WTC11 (cell line): ENCODE measurements around the gene SAMHD1. TPM values are rescaled to one million over a fixed set of nuclear protein-coding genes. Genes with fewer than 3 reads are reported as not detected.
A peak's percentile ranks its signal among the peaks of the same experiment; 100 is the strongest.

ENCODE experiments used
- ATAC-seq: fragments of 200-7000 bp; cut with Tn5 transposase; 2 replicates; pipeline ENCODE4 v1.10.0; 2021; ENCODE audit warnings: mild to moderate bottlenecking, moderate library complexity
- CTCF ChIA-PET: fragments of 300-600 bp; sonication (Branson Sonifier 250); formaldehyde crosslinking; loops from one replicate; lab custom pipeline; 2021; ENCODE audit warnings: antibody characterized with exemption; lab: Charles Lee
- POLR2A ChIA-PET: fragments of 350-600 bp; sonication (Branson Sonifier 250); formaldehyde crosslinking; loops from one replicate; lab custom pipeline; 2021; ENCODE audit warnings: antibody characterized with exemption; lab: Charles Lee
- DNase-seq: peaks from one replicate; pipeline ENCODE4 v3.0.0; 2021; ENCODE audit warnings: low spot score
- H3K27ac Mint-ChIP-seq: 2 replicates; pipeline ENCODE4 v1.8.0; 2021; ENCODE audit warnings: mixed read lengths
- H3K27me3 Mint-ChIP-seq: 2 replicates; pipeline ENCODE4 v1.8.0; 2021; ENCODE audit warnings: low read depth, mild to moderate bottlenecking, moderate library complexity, mixed read lengths
- H3K36me3 Mint-ChIP-seq: 2 replicates; pipeline ENCODE4 v1.8.0; 2021; ENCODE audit warnings: mixed read lengths
- H3K4me1 Mint-ChIP-seq: 2 replicates; pipeline ENCODE4 v1.8.0; 2022; ENCODE audit warnings: mixed read lengths
- H3K4me3 Mint-ChIP-seq: 2 replicates; pipeline ENCODE4 v1.8.0; 2021; ENCODE audit warnings: mild to moderate bottlenecking, moderate library complexity, mixed read lengths
- H3K9me3 Mint-ChIP-seq: 2 replicates; pipeline ENCODE4 v1.8.0; 2021; ENCODE audit warnings: mixed read lengths
- ATF3 ChIP-seq: sonication (generic); formaldehyde crosslinking; conservative IDR thresholded peaks from 2 replicates; pipeline ENCODE4 v1.8.1; 2022; ENCODE audit warnings: mild to moderate bottlenecking, missing genetic modification reagents
- ATF6 ChIP-seq: sonication (generic); formaldehyde crosslinking; IDR thresholded peaks from 2 replicates; pipeline ENCODE4 v1.8.1; 2023; ENCODE audit warnings: mild to moderate bottlenecking, missing genetic modification reagents
- FOXK1 ChIP-seq: sonication (generic); formaldehyde crosslinking; IDR thresholded peaks from 2 replicates; pipeline ENCODE4 v1.8.0; 2022; ENCODE audit warnings: mild to moderate bottlenecking, moderate library complexity, missing genetic modification reagents
- FOXP4 ChIP-seq: sonication (generic); formaldehyde crosslinking; IDR thresholded peaks from 2 replicates; pipeline ENCODE4 v1.8.0; 2022; ENCODE audit warnings: mild to moderate bottlenecking, missing genetic modification reagents
- GABPB1 ChIP-seq: sonication (generic); formaldehyde crosslinking; IDR thresholded peaks from 2 replicates; pipeline ENCODE4 v1.8.1; 2023; ENCODE audit warnings: mild to moderate bottlenecking, missing genetic modification reagents
- HMGXB4 ChIP-seq: sonication (generic); formaldehyde crosslinking; IDR thresholded peaks from 2 replicates; pipeline ENCODE4 v1.8.1; 2023; ENCODE audit warnings: mild to moderate bottlenecking, moderate library complexity, missing genetic modification reagents
- MAX ChIP-seq: sonication (generic); formaldehyde crosslinking; IDR thresholded peaks from 2 replicates; pipeline ENCODE4 v1.8.0; 2022; ENCODE audit warnings: mild to moderate bottlenecking, missing genetic modification reagents
- PREB ChIP-seq: sonication (generic); formaldehyde crosslinking; IDR thresholded peaks from 2 replicates; pipeline ENCODE4 v1.8.1; 2022; ENCODE audit warnings: mild to moderate bottlenecking, missing genetic modification reagents, moderate library complexity, borderline replicate concordance
- SMAD3 ChIP-seq: sonication (generic); formaldehyde crosslinking; IDR thresholded peaks from 2 replicates; pipeline ENCODE4 v1.8.0; 2022; ENCODE audit warnings: missing genetic modification reagents, mild to moderate bottlenecking, borderline replicate concordance
- STAT6 ChIP-seq: sonication (generic); formaldehyde crosslinking; conservative IDR thresholded peaks from 2 replicates; pipeline ENCODE4 v1.8.1; 2023; ENCODE audit warnings: mild to moderate bottlenecking, low read depth, missing genetic modification reagents, moderate library complexity
- ZBTB43 ChIP-seq: sonication (generic); formaldehyde crosslinking; IDR thresholded peaks from 2 replicates; pipeline ENCODE4 v1.8.1; 2023; ENCODE audit warnings: mild to moderate bottlenecking, missing genetic modification reagents
- ZNF396 ChIP-seq: fragments of 250-450 bp; sonication (Bioruptor Pico); IDR thresholded peaks from 2 replicates; pipeline ENCODE4 v1.8.0; 2021; ENCODE audit warnings: mild to moderate bottlenecking, moderate library complexity, borderline replicate concordance
- ZNF423 ChIP-seq: fragments of 250-450 bp; sonication (Bioruptor Pico); IDR thresholded peaks from 2 replicates; pipeline ENCODE4 v2.1.2; 2022; ENCODE audit warnings: mild to moderate bottlenecking, moderate library complexity
- ZNF532 ChIP-seq: fragments of 250-450 bp; sonication (Bioruptor Pico); IDR thresholded peaks from 2 replicates; pipeline ENCODE4 v1.9.0; 2021; ENCODE audit warnings: mild to moderate bottlenecking, borderline replicate concordance
- total RNA-seq: library from RNA; stranded (reverse); gene quantifications from 3 replicates; pipeline ENCODE4 v1.2.3, GENCODE V29; 2021

The SAMHD1 gene
- total RNA-seq, 1 experiment from 2014 or later: 31.0 TPM

- Mint-ChIP-seq H3K4me1 (peaks cover 8% of the 10 kb centered on the region), H3K27me3 (no peaks in the 10 kb centered on the region), H3K27ac (no peak overlapping the region), H3K9me3 (peaks cover 9% of the 10 kb centered on the region), H3K4me3 (no peak overlapping the region), H3K36me3 (no peaks in the 10 kb centered on the region; the same call in 1 of the 2 replicates)
- TF ChIP-seq ATF3 (CRISPR knock-in tag): no peak
- TF ChIP-seq FOXK1: no peak
- TF ChIP-seq ZNF396 (CRISPR knock-in tag): no peak
- no peak for TF ChIP-seq ATF6 (CRISPR knock-in tag)
- no peak for TF ChIP-seq SMAD3 (CRISPR knock-in tag)
- TF ChIP-seq MAX: no peak
- CTCF ChIA-PET: no interaction called here
- POLR2A ChIA-PET: no interaction called here
- DNase-seq (no peak), ATAC-seq (peak; percentile 52)
Observed at GRCh38 chr20:36969478-36970186, 18.1 kb upstream of the SAMHD1 start.

- DNase-seq (no peak), ATAC-seq (no peak)
- H3K36me3 Mint-ChIP-seq: no peaks in the 10 kb centered on the region; the same call in 1 of the 2 replicates
- H3K4me1 Mint-ChIP-seq: peaks cover 8% of the 10 kb centered on the region
- CTCF ChIA-PET: no interaction called here
- no peaks in the 10 kb centered on the region for H3K27me3 Mint-ChIP-seq
- POLR2A ChIA-PET: no interaction called here
- H3K4me3 Mint-ChIP-seq: no peak overlapping the region
- H3K9me3 Mint-ChIP-seq: peaks cover 9% of the 10 kb centered on the region
- TF ChIP-seq HMGXB4 (CRISPR knock-in tag): no peak
- no peak for TF ChIP-seq GABPB1 (CRISPR knock-in tag)
- TF ChIP-seq STAT6 (CRISPR knock-in tag): no peak
- TF ChIP-seq ZBTB43 (CRISPR knock-in tag): no peak
- TF ChIP-seq, all 79 proteins: peak for 0
- H3K27ac Mint-ChIP-seq: no peak overlapping the region
Observed at GRCh38 chr20:36969051-36969450, 17.5 kb upstream of the SAMHD1 start.

GRCh38 chr20:36967636-36968035 lies 16.1 kb upstream of the SAMHD1 start:
- Mint-ChIP-seq H3K9me3 (peaks cover 19% of the 10 kb centered on the region), H3K36me3 (peaks cover 5% of the 10 kb centered on the region), H3K4me3 (no peak overlapping the region), H3K27ac (no peak overlapping the region), H3K27me3 (no peaks in the 10 kb centered on the region), H3K4me1 (peaks cover 8% of the 10 kb centered on the region)
- ChIA-PET CTCF (no interaction called here), POLR2A (no interaction called here)
- ATAC-seq: no peak
- no peak for DNase-seq
- TF ChIP-seq ZNF532 (CRISPR knock-in tag) (no peak), PREB (CRISPR knock-in tag) (no peak), FOXP4 (CRISPR knock-in tag) (no peak), ZNF423 (CRISPR knock-in tag) (no peak)
